Left ventricle myocardium inferior (tissue), 1 donor: ENCODE results near the gene DCAF15. TPM values are rescaled to one million over a fixed set of nuclear protein-coding genes. Genes with fewer than 3 reads are reported as not detected.

ENCODE experiments used
- DNase-seq: peaks from one replicate; pipeline ENCODE4 v3.0.0-alpha.2; 2020
- H3K27ac ChIP-seq: fragments of 200-600 bp; replicated peaks from 2 replicates; pipeline ENCODE4 v1.8.0; 2021
- H3K27me3 ChIP-seq: fragments of 200-600 bp; 2 replicates; pipeline ENCODE4 v1.8.0; 2021; ENCODE audit warnings: low read depth
- H3K36me3 ChIP-seq: fragments of 200-600 bp; 2 replicates; pipeline ENCODE4 v1.8.0; 2021
- H3K4me1 ChIP-seq: fragments of 200-600 bp; 2 replicates; pipeline ENCODE4 v1.8.0; 2021
- H3K4me3 ChIP-seq: fragments of 200-600 bp; 2 replicates; pipeline ENCODE4 v1.8.0; 2021; ENCODE audit warnings: mild to moderate bottlenecking, moderate library complexity
- H3K9me3 ChIP-seq: fragments of 200-600 bp; replicated peaks from 2 replicates; pipeline ENCODE4 v1.8.0; 2021
- intact Hi-C: fragments of 100-400 bp; cut with micrococcal nuclease; formaldehyde crosslinking; loops from one replicate; pipeline ENCODE4 v1.11.0; 2022
- total RNA-seq: library from RNA; stranded (reverse); fragmentation: NEBNext Ultra II Directional; extraction: Animal tissue kit (Norgen Biotek cat#: 25700); gene quantifications from one replicate; pipeline ENCODE4 v1.2.1, GENCODE V29; 2021
- TF ChIP-seq, protein P1 (sequence below): fragments of 200-600 bp; IDR thresholded peaks from 2 replicates; pipeline ENCODE4 v1.8.0; 2021; ENCODE audit warnings: antibody characterized with exemption, mild to moderate bottlenecking, borderline replicate concordance
- donor health status: DM: no; HTN: yes; CAD: no; lungs with severe emphysema.

Gene DCAF15
- total RNA-seq, 1 donor from 2014 or later: 17.0 TPM

DNA sequence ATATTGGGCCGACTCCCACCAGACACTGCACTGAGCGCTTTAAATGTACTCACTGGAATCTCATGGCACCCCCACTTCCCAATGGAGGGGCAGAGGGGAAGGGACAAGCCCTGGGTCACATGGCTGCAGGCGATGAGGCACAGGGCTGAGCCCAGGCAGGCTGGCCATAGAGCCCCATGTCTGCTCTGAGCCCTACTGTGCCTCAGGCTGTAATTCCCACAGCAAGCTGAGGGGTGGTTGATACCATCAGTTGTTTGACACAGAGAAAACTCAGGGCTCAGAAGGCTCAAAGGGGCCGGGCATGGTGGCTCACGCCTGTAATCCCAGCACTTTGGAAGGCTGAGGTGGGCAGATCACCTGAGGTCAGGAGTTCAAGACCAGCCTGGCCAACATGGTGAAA lies 28.7 kb downstream of the DCAF15 start:
- intact Hi-C loops: no loop called here
- H3K36me3 ChIP-seq: peaks cover 12% of the 10 kb centered on the region
- TF ChIP-seq, protein P1, sequence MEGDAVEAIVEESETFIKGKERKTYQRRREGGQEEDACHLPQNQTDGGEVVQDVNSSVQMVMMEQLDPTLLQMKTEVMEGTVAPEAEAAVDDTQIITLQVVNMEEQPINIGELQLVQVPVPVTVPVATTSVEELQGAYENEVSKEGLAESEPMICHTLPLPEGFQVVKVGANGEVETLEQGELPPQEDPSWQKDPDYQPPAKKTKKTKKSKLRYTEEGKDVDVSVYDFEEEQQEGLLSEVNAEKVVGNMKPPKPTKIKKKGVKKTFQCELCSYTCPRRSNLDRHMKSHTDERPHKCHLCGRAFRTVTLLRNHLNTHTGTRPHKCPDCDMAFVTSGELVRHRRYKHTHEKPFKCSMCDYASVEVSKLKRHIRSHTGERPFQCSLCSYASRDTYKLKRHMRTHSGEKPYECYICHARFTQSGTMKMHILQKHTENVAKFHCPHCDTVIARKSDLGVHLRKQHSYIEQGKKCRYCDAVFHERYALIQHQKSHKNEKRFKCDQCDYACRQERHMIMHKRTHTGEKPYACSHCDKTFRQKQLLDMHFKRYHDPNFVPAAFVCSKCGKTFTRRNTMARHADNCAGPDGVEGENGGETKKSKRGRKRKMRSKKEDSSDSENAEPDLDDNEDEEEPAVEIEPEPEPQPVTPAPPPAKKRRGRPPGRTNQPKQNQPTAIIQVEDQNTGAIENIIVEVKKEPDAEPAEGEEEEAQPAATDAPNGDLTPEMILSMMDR: no peak
- no peaks in the 10 kb centered on the region for H3K9me3 ChIP-seq
- H3K27ac ChIP-seq: no peak overlapping the region
- H3K4me1 ChIP-seq: peaks cover 47% of the 10 kb centered on the region
- DNase-seq: no peak
- no peak overlapping the region for H3K4me3 ChIP-seq
- H3K27me3 ChIP-seq: no peaks in the 10 kb centered on the region

DNA sequence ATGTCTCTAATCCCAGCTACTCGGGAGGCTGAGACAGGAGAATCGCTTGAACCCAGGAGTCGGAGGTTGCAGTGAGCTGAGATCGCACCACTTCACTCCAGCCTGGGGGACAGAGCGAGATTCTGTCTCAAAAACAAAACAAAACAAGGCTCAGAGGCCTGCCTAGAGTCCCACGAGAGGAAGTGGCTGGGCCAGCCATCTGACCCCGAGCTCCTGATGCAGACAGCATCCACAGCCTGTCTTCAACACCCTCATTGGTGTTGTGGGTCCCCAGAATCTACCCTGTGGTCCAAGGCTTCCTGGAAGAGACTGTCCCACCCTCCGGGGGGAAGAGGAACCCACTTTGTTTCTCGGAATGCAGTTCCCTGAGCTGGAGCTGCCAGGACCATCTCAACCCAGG lies 29.2 kb downstream of the DCAF15 start:
- peaks cover 12% of the 10 kb centered on the region for H3K36me3 ChIP-seq
- no peak for DNase-seq
- intact Hi-C loops: no loop called here
- no peak overlapping the region for H3K27ac ChIP-seq
- no peak overlapping the region for H3K4me3 ChIP-seq
- TF ChIP-seq, protein P1: no peak
- no peaks in the 10 kb centered on the region for H3K9me3 ChIP-seq
- no peaks in the 10 kb centered on the region for H3K27me3 ChIP-seq
- peaks cover 47% of the 10 kb centered on the region for H3K4me1 ChIP-seq

DNA sequence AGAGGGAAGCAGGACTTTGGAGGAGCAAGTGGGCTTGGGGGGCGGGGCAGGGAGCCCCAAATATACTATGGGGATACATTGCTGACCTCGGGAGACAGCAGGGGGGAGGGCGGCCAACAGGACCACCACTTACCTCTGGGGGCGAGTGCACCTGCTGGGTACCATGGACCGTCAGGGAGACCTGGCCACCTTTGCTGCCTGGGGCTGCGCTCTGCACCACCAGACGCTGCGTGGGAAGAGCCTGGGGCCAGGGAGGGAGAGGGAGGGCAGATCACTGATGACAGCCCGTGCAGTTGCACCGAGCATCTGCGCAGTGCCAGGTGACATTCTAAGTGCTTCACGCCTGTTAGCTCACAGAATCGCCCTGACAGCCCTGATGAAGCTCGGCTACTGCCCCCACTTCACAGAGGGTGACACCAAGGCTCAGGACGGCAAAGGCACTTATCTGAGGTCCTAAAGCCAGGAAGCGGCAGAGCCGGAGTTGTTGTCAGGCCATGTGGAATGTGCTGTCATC lies 29.7 kb downstream of the DCAF15 start:
- Histone ChIP-seq H3K27me3 (no peaks in the 10 kb centered on the region), H3K36me3 (peaks cover 12% of the 10 kb centered on the region), H3K4me3 (no peak overlapping the region), H3K4me1 (peaks cover 47% of the 10 kb centered on the region), H3K27ac (no peak overlapping the region), H3K9me3 (no peaks in the 10 kb centered on the region)
- TF ChIP-seq, protein P1: no peak
- intact Hi-C loops: no loop called here
- DNase-seq: no peak

DNA sequence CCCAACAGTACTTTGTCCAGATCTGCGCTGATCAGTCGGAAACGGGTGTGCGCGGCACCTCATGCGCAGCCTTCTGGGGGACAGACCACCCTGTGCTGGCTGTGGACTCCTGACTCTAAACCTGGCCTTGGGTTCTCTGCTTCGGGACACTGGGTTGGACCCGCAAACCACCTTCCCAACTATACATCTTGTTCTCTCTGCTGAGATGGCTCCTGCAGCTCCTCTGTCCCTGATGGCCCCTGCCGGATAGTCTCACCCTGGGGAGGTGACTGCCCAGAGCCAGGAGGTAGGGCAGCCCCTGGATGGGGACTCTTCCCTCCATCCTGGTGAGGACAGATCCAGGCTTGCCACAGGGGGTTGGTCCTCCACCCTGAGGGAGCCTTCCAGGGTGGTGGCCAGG lies 30.5 kb downstream of the DCAF15 start:
- TF ChIP-seq, protein P1: no peak
- no peaks in the 10 kb centered on the region for H3K9me3 ChIP-seq
- DNase-seq: no peak
- no peak overlapping the region for H3K27ac ChIP-seq
- H3K4me3 ChIP-seq: no peak overlapping the region
- intact Hi-C loops: no loop called here
- peaks cover 47% of the 10 kb centered on the region for H3K4me1 ChIP-seq
- peaks cover 12% of the 10 kb centered on the region for H3K36me3 ChIP-seq
- H3K27me3 ChIP-seq: no peaks in the 10 kb centered on the region

DNA sequence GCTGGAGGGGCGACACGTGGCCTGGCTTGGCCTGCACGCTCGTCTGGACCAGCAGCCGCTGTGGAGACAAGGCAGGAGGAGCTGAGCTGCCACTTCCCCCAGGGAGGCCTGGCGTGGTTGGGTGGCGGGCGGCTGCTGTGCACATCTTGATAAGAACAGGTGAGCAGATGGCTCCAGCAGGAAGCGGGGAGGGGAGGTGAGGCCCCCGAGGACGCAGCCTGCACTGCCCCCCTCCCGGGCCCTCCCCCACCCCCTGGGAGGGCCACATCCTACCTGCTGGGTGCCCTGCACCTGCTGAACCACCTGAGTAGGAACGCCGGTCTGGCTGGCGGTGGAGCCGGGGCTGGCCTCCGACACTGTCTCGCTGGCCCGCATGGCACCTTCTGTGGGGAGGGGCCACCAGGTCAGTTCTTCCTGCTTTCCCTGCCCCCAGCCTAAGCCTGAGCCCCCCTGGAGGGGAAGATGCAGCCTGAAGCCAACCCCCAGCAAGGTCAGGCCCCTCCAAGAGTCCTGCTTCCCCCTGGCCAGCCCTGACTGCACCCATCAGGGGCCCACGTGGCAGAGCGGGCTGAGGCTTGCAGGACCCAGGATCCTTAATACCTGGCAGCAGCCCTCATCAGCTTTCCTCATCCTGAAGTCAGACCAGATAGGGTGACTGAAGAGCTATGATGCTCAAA lies 31.0 kb downstream of the DCAF15 start:
- no peak overlapping the region for H3K27ac ChIP-seq
- peaks cover 47% of the 10 kb centered on the region for H3K4me1 ChIP-seq
- intact Hi-C loops: no loop called here
- no peaks in the 10 kb centered on the region for H3K9me3 ChIP-seq
- no peak overlapping the region for H3K4me3 ChIP-seq
- TF ChIP-seq, protein P1: no peak
- no peak for DNase-seq
- H3K27me3 ChIP-seq: no peaks in the 10 kb centered on the region
- peaks cover 12% of the 10 kb centered on the region for H3K36me3 ChIP-seq
